SU-DHL-6 (cell line): ENCODE measurements around the gene INPP5A.

Experiments
- EZH2phosphoT487 ChIP-seq: fragments of 200-600 bp; sonication (generic), shearing (Covaris generic); conservative IDR thresholded peaks from 2 replicates; pipeline ENCODE4 v1.6.1; 2018; ENCODE audit warnings: mild to moderate bottlenecking, antibody characterized with exemption, low read length, moderate library complexity, mixed read lengths
- TF ChIP-seq, protein P1 (sequence below): fragments of 200-600 bp; sonication (generic); IDR thresholded peaks from one replicate; pipeline ENCODE4 v1.5.1; 2017; ENCODE audit warnings: antibody characterized with exemption, mild to moderate bottlenecking, low read length, moderate library complexity; ENCODE audit not compliant: insufficient read depth, poor library complexity, severe bottlenecking

- TF ChIP-seq, protein P1, sequence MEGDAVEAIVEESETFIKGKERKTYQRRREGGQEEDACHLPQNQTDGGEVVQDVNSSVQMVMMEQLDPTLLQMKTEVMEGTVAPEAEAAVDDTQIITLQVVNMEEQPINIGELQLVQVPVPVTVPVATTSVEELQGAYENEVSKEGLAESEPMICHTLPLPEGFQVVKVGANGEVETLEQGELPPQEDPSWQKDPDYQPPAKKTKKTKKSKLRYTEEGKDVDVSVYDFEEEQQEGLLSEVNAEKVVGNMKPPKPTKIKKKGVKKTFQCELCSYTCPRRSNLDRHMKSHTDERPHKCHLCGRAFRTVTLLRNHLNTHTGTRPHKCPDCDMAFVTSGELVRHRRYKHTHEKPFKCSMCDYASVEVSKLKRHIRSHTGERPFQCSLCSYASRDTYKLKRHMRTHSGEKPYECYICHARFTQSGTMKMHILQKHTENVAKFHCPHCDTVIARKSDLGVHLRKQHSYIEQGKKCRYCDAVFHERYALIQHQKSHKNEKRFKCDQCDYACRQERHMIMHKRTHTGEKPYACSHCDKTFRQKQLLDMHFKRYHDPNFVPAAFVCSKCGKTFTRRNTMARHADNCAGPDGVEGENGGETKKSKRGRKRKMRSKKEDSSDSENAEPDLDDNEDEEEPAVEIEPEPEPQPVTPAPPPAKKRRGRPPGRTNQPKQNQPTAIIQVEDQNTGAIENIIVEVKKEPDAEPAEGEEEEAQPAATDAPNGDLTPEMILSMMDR, result no peak
- TF ChIP-seq EZH2phosphoT487, result no peak
Observed at GRCh38 chr10:132793213-132793612, 255.6 kb downstream of the INPP5A start.
